WERI-Rb-1 (cell line): Measurements from ENCODE around the gene HSPB9.

Experiments used
- DNase-seq: peaks from one replicate; pipeline ENCODE4 v3.0.0-alpha.2; 2020
- H3K27ac ChIP-seq: fragments of 250-450 bp; sonication (Bioruptor Pico); 2 replicates; pipeline ENCODE4 v1.5.1; 2020; ENCODE audit warnings: mild to moderate bottlenecking, moderate library complexity
- H3K27me3 ChIP-seq: fragments of 250-450 bp; sonication (Bioruptor Pico); 2 replicates; pipeline ENCODE4 v1.5.1; 2021; ENCODE audit warnings: mild to moderate bottlenecking, low read depth, moderate library complexity; ENCODE audit not compliant: insufficient read depth, severe bottlenecking
- H3K36me3 ChIP-seq: fragments of 250-450 bp; sonication (Bioruptor Pico); 2 replicates; pipeline ENCODE4 v1.5.1; 2020; ENCODE audit warnings: mild to moderate bottlenecking, moderate library complexity
- H3K4me3 ChIP-seq: 2 replicates; pipeline ENCODE4 v1.5.1; 2011; ENCODE audit warnings: low read depth, mild to moderate bottlenecking, control low read depth, low read length
- H3K9me3 ChIP-seq: fragments of 250-450 bp; sonication (Bioruptor Pico); 2 replicates; pipeline ENCODE4 v1.5.1; 2021; ENCODE audit warnings: mild to moderate bottlenecking, moderate library complexity; ENCODE audit not compliant: severe bottlenecking
- CTCF ChIP-seq: IDR thresholded peaks from 2 replicates; pipeline ENCODE4 v1.5.1; 2011; ENCODE audit warnings: low read depth, mild to moderate bottlenecking, control low read depth, inconsistent platforms, low read length

The HSPB9 gene

GRCh38 chr17:42090964-42091790, 31.4 kb upstream of the HSPB9 start:
- no peak for DNase-seq
- Histone ChIP-seq H3K36me3 (no peaks in the 10 kb centered on the region), H3K9me3 (no peaks in the 10 kb centered on the region), H3K4me3 (no peak overlapping the region), H3K27me3 (no peaks in the 10 kb centered on the region), H3K27ac (no peak overlapping the region)
- no peak for TF ChIP-seq CTCF

DNA sequence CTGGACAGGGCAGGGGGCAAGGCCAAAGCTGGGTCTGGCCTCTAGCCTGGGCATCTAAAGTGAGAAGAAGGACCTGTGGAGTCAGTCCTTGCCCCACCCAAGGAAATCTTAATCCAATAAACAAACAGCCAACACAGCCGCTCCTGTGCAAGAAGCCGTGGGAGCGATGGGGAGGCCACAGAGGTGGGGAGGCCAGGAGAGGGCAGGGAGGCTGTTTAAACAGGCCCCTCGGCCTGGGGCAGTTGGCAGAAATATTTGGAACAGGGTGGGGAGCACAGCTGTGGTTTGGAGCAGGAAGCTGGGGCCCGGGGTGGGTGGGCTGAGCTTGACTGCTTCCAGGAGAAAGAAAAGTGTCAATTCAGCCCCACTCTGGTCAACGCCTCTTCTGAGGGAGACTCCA, 29.7 kb upstream of the HSPB9 start:
- Histone ChIP-seq H3K9me3 (no peaks in the 10 kb centered on the region), H3K27me3 (peaks cover 3% of the 10 kb centered on the region), H3K27ac (no peak overlapping the region), H3K4me3 (no peak overlapping the region), H3K36me3 (no peaks in the 10 kb centered on the region)
- no peak for DNase-seq
- no peak for TF ChIP-seq CTCF

DNA sequence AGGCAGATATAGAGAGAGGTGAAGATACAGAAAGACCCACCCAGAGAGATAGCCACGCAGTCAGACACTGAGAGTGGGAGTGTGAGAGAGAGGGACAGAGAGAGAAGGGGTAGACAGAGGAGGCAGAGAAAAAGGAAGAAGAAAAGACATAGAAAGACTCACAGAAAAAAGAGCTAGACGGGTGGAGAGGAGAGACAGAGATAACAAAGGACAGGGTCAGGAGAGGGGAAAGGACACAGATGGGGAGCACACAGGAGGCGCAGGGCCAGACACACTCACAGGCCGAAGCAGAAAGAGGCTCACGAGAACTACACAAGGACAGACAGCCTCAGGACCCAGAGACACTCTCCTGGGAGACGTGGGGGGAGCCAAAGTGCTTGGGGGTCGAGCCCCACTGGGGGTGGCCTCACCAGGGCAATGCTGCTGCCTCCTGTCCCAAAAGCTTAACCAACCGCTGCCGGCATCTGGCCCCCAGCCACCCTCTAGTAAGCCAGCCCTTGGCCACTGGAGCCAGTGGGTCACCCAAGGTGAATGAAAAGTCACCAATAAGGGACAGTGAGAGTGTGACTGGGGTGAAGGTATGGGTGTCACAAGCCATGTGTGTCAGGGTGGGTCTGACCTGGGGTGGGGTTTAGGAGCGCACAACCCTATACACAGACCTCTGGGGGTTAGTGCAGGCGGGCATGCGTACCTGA, 28.1 kb upstream of the HSPB9 start:
- no peak for TF ChIP-seq CTCF
- H3K9me3 ChIP-seq, result no peaks in the 10 kb centered on the region
- H3K27ac ChIP-seq, result no peak overlapping the region
- peaks cover 4% of the 10 kb centered on the region for H3K27me3 ChIP-seq
- H3K36me3 ChIP-seq, result no peaks in the 10 kb centered on the region
- no peak for DNase-seq
- H3K4me3 ChIP-seq, result no peak overlapping the region

DNA sequence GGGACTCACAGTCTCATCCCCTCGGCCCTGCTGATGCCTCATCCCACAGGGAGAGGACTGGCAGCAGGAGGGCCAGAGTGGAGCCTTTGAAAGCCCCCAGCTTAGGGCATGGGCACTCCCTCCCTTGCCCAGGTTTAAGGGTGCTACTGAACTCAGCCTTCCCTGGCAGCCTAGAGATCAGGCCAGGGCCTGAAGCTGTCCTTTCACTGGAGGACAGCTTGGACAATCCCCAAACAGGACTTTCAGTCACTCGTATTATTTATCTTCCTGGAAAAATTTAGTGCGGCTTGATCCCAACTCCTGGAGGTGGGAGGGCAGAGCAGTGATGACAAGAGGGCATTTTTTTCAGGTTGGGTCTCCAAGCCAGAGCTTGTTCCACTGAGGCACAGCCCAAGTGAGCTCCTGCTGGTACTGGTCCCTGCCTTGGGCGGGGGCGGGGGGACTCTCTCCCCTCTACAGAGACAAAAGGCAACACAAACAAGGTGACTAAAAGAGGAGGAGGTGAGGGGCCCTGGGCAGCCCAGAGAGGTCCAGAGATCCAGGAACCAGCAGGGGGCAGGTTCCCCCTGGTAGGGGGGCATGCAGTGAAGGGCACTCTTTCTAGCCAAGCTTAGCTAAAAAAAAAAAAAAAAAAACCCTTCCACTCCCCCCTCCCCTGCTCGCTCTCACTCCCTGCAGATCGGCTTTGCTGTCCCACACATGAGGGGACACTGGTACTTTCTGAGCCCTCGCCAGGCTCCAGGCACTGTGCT, 26.1 kb upstream of the HSPB9 start:
- DNase-seq, result no peak
- H3K27me3 ChIP-seq, result peaks cover 4% of the 10 kb centered on the region
- TF ChIP-seq CTCF, result peak; percentile 24; the same call in 1 of the 2 replicates
- no peak overlapping the region for H3K27ac ChIP-seq
- H3K9me3 ChIP-seq, result no peaks in the 10 kb centered on the region
- no peak overlapping the region for H3K4me3 ChIP-seq
- H3K36me3 ChIP-seq, result no peaks in the 10 kb centered on the region

DNA sequence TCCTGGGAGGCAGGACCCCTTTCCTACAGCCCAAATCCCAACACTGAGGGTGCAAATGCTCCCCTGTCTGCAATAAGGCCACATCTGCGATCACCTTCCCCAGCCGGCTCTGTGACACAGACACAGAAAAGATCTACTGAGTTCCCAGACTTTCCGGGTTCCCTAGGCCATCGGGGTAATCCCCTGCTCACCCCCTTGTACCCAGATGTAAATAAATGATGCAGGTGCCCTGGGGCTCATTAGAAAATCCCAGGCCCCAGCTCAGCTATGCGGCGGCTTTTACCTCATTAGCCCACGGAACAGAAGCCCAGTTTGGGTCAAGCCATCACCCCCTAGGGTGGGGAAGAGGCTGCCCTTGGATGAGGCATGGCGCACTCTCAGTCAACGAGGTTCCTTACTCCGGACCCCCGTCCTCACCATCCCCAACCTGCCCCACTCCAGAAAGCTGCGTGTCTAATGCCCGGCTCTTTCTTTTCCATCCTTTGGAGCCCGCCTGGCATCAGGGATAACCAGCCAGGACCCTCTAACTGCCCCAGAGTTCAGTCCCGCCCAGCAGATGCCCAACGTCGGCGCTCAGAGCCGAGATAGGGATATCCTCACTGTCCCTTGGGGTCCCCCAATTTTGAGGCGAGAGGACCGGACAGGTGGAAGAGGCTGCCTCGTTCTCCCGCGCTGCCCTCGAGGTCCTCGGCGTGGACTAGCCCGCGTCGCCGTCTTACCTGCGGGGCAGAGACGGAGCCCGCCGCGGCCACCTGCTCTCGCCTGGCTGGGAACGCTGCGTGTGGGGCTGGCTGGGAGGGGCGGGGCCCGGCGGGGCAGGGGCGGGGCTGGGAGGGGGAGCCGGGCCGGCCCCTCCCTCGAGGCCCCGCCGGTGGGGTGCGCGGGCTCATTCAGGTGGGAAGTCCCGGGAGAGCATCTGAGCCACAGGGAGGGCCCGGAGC, 24.6 kb upstream of the HSPB9 start, which contains the start of gene ZNF385C:
ZNF385C (minus strand) TSS at position 783 of the 941 bp plus-strand sequence. CDS start 35,417 bp downstream, outside the sequence.
- H3K9me3 ChIP-seq, result no peaks in the 10 kb centered on the region
- peak within 1 kb of the TSS; percentile 46 for H3K4me3 ChIP-seq
- peaks cover 4% of the 10 kb centered on the region for H3K27me3 ChIP-seq
- no peak for TF ChIP-seq CTCF
- H3K36me3 ChIP-seq, result no peaks in the 10 kb centered on the region
- DNase-seq, result peak; percentile 79
- peak within 1 kb of the TSS; percentile 51 for H3K27ac ChIP-seq
